GM12878 (cell line): Measurements from ENCODE around the gene SWI5. TPM values are rescaled to one million over a fixed set of nuclear protein-coding genes. Genes with fewer than 3 reads are reported as not detected.
A peak's percentile ranks its signal among the peaks of the same experiment; 100 is the strongest.

Source experiments
- EED ChIP-seq: sonication (generic); IDR thresholded peaks from 2 replicates; pipeline ENCODE4 v1.6.1; 2016; ENCODE audit warnings: antibody characterized with exemption, low read depth
- EP300 ChIP-seq, 2 experiments: fragments of 150-350 bp in 1 of 2; IDR thresholded peaks; 2 replicates each; pipeline ENCODE4 v1.6.1; 2011 to 2012; ENCODE audit warnings: low read depth in 2 of 2, low read length in 2 of 2, borderline replicate concordance in 1 of 2, improper control_type of control experiment in 1 of 2, inconsistent platforms in 1 of 2; ENCODE audit not compliant: control insufficient read depth in 1 of 2
- FOS ChIP-seq: IDR thresholded peaks from 3 replicates; pipeline ENCODE4 v1.6.1; 2011; ENCODE audit warnings: borderline replicate concordance; ENCODE audit not compliant: insufficient read length; ENCODE audit errors: extremely low read depth
- FOXK2 ChIP-seq: fragments of 450-650 bp; IDR thresholded peaks from 2 replicates; pipeline ENCODE4 v1.6.1; 2017; ENCODE audit warnings: mild to moderate bottlenecking, moderate library complexity
- IRF3 ChIP-seq: fragments of 450-650 bp; IDR thresholded peaks from 2 replicates; pipeline ENCODE4 v1.6.1; 2014; ENCODE audit warnings: mild to moderate bottlenecking
- NFIC ChIP-seq: IDR thresholded peaks from 2 replicates; pipeline ENCODE4 v1.6.1; 2012; ENCODE audit warnings: low read depth, mild to moderate bottlenecking, inconsistent platforms, low read length, moderate library complexity
- POLR2AphosphoS2 ChIP-seq: IDR thresholded peaks from 2 replicates; pipeline ENCODE4 v1.6.1; 2011; ENCODE audit warnings: low read depth, mild to moderate bottlenecking, low read length, improper control_type of control experiment, moderate library complexity
- PRDM15 ChIP-seq: fragments of 450-650 bp; formaldehyde crosslinking; IDR thresholded peaks from 2 replicates; pipeline ENCODE4 v1.4.0; 2020; ENCODE audit warnings: mild to moderate bottlenecking, moderate library complexity
- RUNX3 ChIP-seq: IDR thresholded peaks from 2 replicates; pipeline ENCODE4 v1.6.1; 2012; ENCODE audit warnings: low read length, inconsistent platforms
- SMAD5 ChIP-seq: IDR thresholded peaks from 2 replicates; pipeline ENCODE4 v1.6.1; 2016; ENCODE audit warnings: antibody characterized with exemption, low read depth
- SP1 ChIP-seq: IDR thresholded peaks from one replicate; pipeline ENCODE4 v1.6.1; 2011; ENCODE audit warnings: low read depth, low read length
- SREBF2 ChIP-seq: IDR thresholded peaks from 2 replicates; pipeline ENCODE4 v1.6.1; 2012; ENCODE audit warnings: mild to moderate bottlenecking, low read length
- ZBTB4 ChIP-seq: fragments of 450-650 bp; formaldehyde crosslinking; IDR thresholded peaks from 2 replicates; pipeline ENCODE4 v1.4.0; 2022; ENCODE audit warnings: mild to moderate bottlenecking, moderate library complexity
- ZNF207 ChIP-seq: fragments of 450-650 bp; IDR thresholded peaks from 2 replicates; pipeline ENCODE4 v1.6.1; 2014; ENCODE audit warnings: antibody characterized with exemption, mild to moderate bottlenecking, borderline replicate concordance
- ZNF687 ChIP-seq: fragments of 450-650 bp; IDR thresholded peaks from 2 replicates; pipeline ENCODE4 v1.6.1; 2017; ENCODE audit warnings: mild to moderate bottlenecking, moderate library complexity
- polyA plus RNA-seq, 11 experiments: library from polyadenylated mRNA; depleted of rRNA in 4 of 11; unstranded in 6 of 11; stranded (reverse) in 5 of 11; fragments of >200 nt; fragmentation: Nextera tagmentation in 4 of 11; fragmentation: Illumina TruSeq in 1 of 11; extraction: Ambion mirVana in 4 of 11; extraction: Trizol in 1 of 11; gene quantifications; 1 replicate in 1 of 11; 2 replicates in 10 of 11; pipeline versions ENCODE4 v1.2.1 to v1.2.3, GENCODE V29; 2011 to 2016; ENCODE audit warnings: inconsistent platforms in 2 of 11, missing spikeins in 2 of 11, low read depth in 1 of 11
- total RNA-seq, 4 experiments: library from RNA; depleted of rRNA in 3 of 4; stranded (reverse); fragments of >200 nt in 3 of 4; fragmentation: Illumina TruSeq in 1 of 4; extraction: Trizol in 1 of 4; gene quantifications; 2 replicates each; pipeline versions ENCODE4 v1.2.1 to v1.2.3, GENCODE V29; 2013 to 2021

The SWI5 gene
- total and polyA plus RNA-seq, 10 of the 15 experiments (the other 5 are each of a cell fraction or from before 2014, with no cell fraction given) = 13.3 to 36.2 (median 18.1) TPM

GRCh38 chr9:128275198-128276007 is 673 bp upstream of the SWI5 start, which contains the start of gene GOLGA2 (continued):
- TF ChIP-seq SREBF2 (no peak), SP1 (no peak), FOS (no peak), ZNF687 (no peak), ZNF207 (no peak), SMAD5 (no peak), FOXK2 (no peak), EP300 (IDR thresholded peaks at IDR 0.05; ENCODE audit: borderline replicate concordance in 1 of 2, control insufficient read depth in 1 of 2, low read depth in 2 of 2, low read length in 2 of 2) (no peak), ZBTB4 (CRISPR knock-in tag) (no peak), IRF3 (no peak), NFIC (no peak), PRDM15 (CRISPR knock-in tag) (no peak), POLR2AphosphoS2 (no peak), EED (peak; percentile 30; the same call in 1 of the 2 replicates), RUNX3 (no peak)
